Astrocyte (in vitro differentiated cells and primary cell): ENCODE data around the gene ANKRD18A.
"Not testable (repeated sequence)": the region's sequence is repeated elsewhere in the genome, so short reads cannot be mapped to it uniquely, and the experiment has no call there.

ENCODE experiments used
- CTCF ChIP-seq: IDR thresholded peaks from 2 replicates; pipeline ENCODE4 v1.5.1; 2011; ENCODE audit warnings: low read depth, mild to moderate bottlenecking, inconsistent platforms, low read length, moderate library complexity; ENCODE audit not compliant: insufficient read depth
- EZH2 ChIP-seq: IDR thresholded peaks from 2 replicates; pipeline ENCODE4 v1.6.1; 2012; ENCODE audit warnings: mild to moderate bottlenecking, low read length, inconsistent platforms; ENCODE audit not compliant: insufficient read depth

- TF ChIP-seq CTCF, EZH2: not testable (repeated sequence)
These were observed 44.2 kb downstream of the ANKRD18A start for GRCh38 chr9:38576181-38576580.
